IMR-90 (cell line): ENCODE results near the gene KCNJ1. TPM values are rescaled to one million over a fixed set of nuclear protein-coding genes. Genes with fewer than 3 reads are reported as not detected.

Experiments
- ATAC-seq: fragments of 200-7000 bp; cut with Tn5 transposase; 2 replicates; pipeline ENCODE4 v1.9.1; 2020; ENCODE audit warnings: low read depth, mild to moderate bottlenecking, moderate library complexity
- BruUV-seq: library from RNA; stranded (reverse); fragments of 400-500 nt; replicated peaks from 2 replicates; lab custom pipeline; 2021; lab: Mats Ljungman, UMichigan
- CTCF ChIA-PET: fragments of 300-600 bp; formaldehyde crosslinking; extraction: SDS; loops from one replicate; lab custom pipeline; 2021; ENCODE audit warnings: antibody characterized with exemption; lab: Yijun Ruan, JAX
- POLR2A ChIA-PET: fragments of 300-600 bp; sonication (Branson Sonifier 250); formaldehyde crosslinking; loops from one replicate; lab custom pipeline; 2022; ENCODE audit warnings: antibody characterized with exemption; ENCODE audit not compliant: unreplicated experiment; lab: Charles Lee
- DNase-seq: peaks from one replicate; pipeline ENCODE4 v3.0.0; 2013
- H2AFZ ChIP-seq: replicated peaks from 2 replicates; pipeline ENCODE3; 2013; ENCODE audit warnings: low read length, mild to moderate bottlenecking; ENCODE audit not compliant: poor library complexity
- H2AK5ac ChIP-seq: 2 replicates; pipeline ENCODE4 v1.6.1; 2013; ENCODE audit warnings: low read depth, low read length, inconsistent platforms
- H2AK9ac ChIP-seq: replicated peaks from 2 replicates; pipeline ENCODE3; 2013; ENCODE audit warnings: mild to moderate bottlenecking, low read depth, low read length, moderate library complexity; ENCODE audit not compliant: poor library complexity
- H2BK120ac ChIP-seq: 2 replicates; pipeline ENCODE4 v1.6.1; 2013; ENCODE audit warnings: low read depth, low read length, inconsistent platforms
- H2BK15ac ChIP-seq: 3 replicates; pipeline ENCODE4 v1.6.1; 2013; ENCODE audit warnings: low read depth, low read length, inconsistent platforms
- H2BK20ac ChIP-seq: 2 replicates; pipeline ENCODE4 v1.6.1; 2013; ENCODE audit warnings: low read depth, mild to moderate bottlenecking, inconsistent platforms, low read length, moderate library complexity
- H2BK5ac ChIP-seq: 2 replicates; pipeline ENCODE4 v1.6.1; 2013; ENCODE audit warnings: mild to moderate bottlenecking, low read depth, low read length, inconsistent platforms; ENCODE audit not compliant: poor library complexity, severe bottlenecking
- H3K14ac ChIP-seq: replicated peaks from 2 replicates; pipeline ENCODE4 v1.6.1; 2013; ENCODE audit warnings: low read depth, low read length, inconsistent platforms
- H3K18ac ChIP-seq: 2 replicates; pipeline ENCODE4 v1.6.1; 2013; ENCODE audit warnings: low read depth, low read length, control low read depth
- H3K23ac ChIP-seq: 2 replicates; pipeline ENCODE4 v1.6.1; 2013; ENCODE audit warnings: low read depth, low read length, inconsistent platforms
- H3K27ac ChIP-seq: 2 replicates; pipeline ENCODE4 v1.5.1; 2013; ENCODE audit warnings: mild to moderate bottlenecking, control low read depth, low read length; ENCODE audit not compliant: insufficient read depth
- H3K27me3 ChIP-seq: 2 replicates; pipeline ENCODE4 v1.6.1; 2013; ENCODE audit warnings: low read length; ENCODE audit not compliant: control insufficient read depth, insufficient read depth
- H3K36me3 ChIP-seq: 2 replicates; pipeline ENCODE4 v1.6.1; 2013; ENCODE audit warnings: low read length, mixed read lengths; ENCODE audit not compliant: control insufficient read depth, insufficient read depth
- H3K4ac ChIP-seq: 2 replicates; pipeline ENCODE4 v1.6.1; 2013; ENCODE audit warnings: low read depth, low read length, inconsistent platforms
- H3K4me1 ChIP-seq: 2 replicates; pipeline ENCODE4 v1.6.1; 2013; ENCODE audit warnings: low read length, mixed read lengths; ENCODE audit not compliant: control insufficient read depth, insufficient read depth
- H3K4me2 ChIP-seq: 2 replicates; pipeline ENCODE4 v1.6.1; 2013; ENCODE audit warnings: low read depth, mild to moderate bottlenecking, control low read depth, low read length, moderate library complexity
- H3K4me3 ChIP-seq: 2 replicates; pipeline ENCODE4 v1.5.1; 2013; ENCODE audit warnings: low read depth, mild to moderate bottlenecking, control low read depth, low read length, moderate library complexity; ENCODE audit not compliant: insufficient read depth
- H3K56ac ChIP-seq: 2 replicates; pipeline ENCODE4 v1.6.1; 2013; ENCODE audit warnings: low read length, inconsistent platforms; ENCODE audit not compliant: insufficient read depth; ENCODE audit errors: extremely low read depth
- H3K79me1 ChIP-seq, 2 experiments: 2 replicates each; pipeline ENCODE4 v1.6.1; 2013; ENCODE audit warnings: low read length in 2 of 2, inconsistent platforms in 1 of 2, low read depth in 1 of 2
- H3K9ac ChIP-seq: 2 replicates; pipeline ENCODE4 v1.6.1; 2013; ENCODE audit warnings: low read depth, low read length, control low read depth
- H3K9me1 ChIP-seq: 2 replicates; pipeline ENCODE4 v1.6.1; 2013; ENCODE audit warnings: low read length, inconsistent platforms; ENCODE audit not compliant: insufficient read depth
- H3K9me3 ChIP-seq: 2 replicates; pipeline ENCODE4 v1.6.1; 2013; ENCODE audit warnings: low read length; ENCODE audit not compliant: control insufficient read depth, insufficient read depth
- H4K20me1 ChIP-seq: 2 replicates; pipeline ENCODE4 v1.6.1; 2013; ENCODE audit warnings: low read length, inconsistent platforms; ENCODE audit not compliant: insufficient read depth
- H4K5ac ChIP-seq: 2 replicates; pipeline ENCODE4 v1.6.1; 2013; ENCODE audit warnings: mild to moderate bottlenecking, low read depth, low read length, control low read depth
- H4K8ac ChIP-seq, 2 experiments: 2 replicates each; pipeline ENCODE4 v1.6.1; 2013; ENCODE audit warnings: low read depth in 2 of 2, low read length in 2 of 2, control low read depth in 1 of 2, inconsistent platforms in 1 of 2
- H4K91ac ChIP-seq: 2 replicates; pipeline ENCODE4 v1.6.1; 2013; ENCODE audit warnings: low read depth, low read length, inconsistent platforms; ENCODE audit not compliant: insufficient read depth
- MAFK ChIP-seq: IDR thresholded peaks from 2 replicates; pipeline ENCODE4 v1.6.1; 2012; ENCODE audit warnings: low read depth, low read length, improper control_type of control experiment
- MAZ ChIP-seq: IDR thresholded peaks from 2 replicates; pipeline ENCODE4 v1.6.1; 2012; ENCODE audit warnings: low read depth, mild to moderate bottlenecking, low read length, improper control_type of control experiment, moderate library complexity, borderline replicate concordance
- WGBS, 2 experiments: methylation state at CpG; one replicate each; pipeline versions ENCODE4 v1.1.5 to v1.1.7; 2013; ENCODE audit warnings: missing lambda C conversion rate in 2 of 2; ENCODE audit not compliant: insufficient read length in 1 of 2; ENCODE audit errors: extremely low coverage in 2 of 2; 5-methylcytosine and 5-hydroxymethylcytosine counted together
- dilution Hi-C: fragments of 300-500 bp; cut with HindIII; formaldehyde crosslinking; loops from one replicate; pipeline ENCODE4 v1.14.3; 2018; ENCODE audit warnings: low sequenced_read_pairs; ENCODE audit not compliant: unreplicated experiment
- in situ Hi-C: fragments of 300-500 bp; cut with MboI; formaldehyde crosslinking; loops from 3 replicates; pipeline ENCODE4 v1.14.3; 2019; ENCODE audit warnings: low sequenced_read_pairs, inconsistent platforms, mixed read lengths
- intact Hi-C: fragments of 100-400 bp; cut with micrococcal nuclease; formaldehyde crosslinking; loops from 2 replicates; pipeline ENCODE4 v1.10.0; 2022
- polyA plus RNA-seq, 3 experiments: library from polyadenylated mRNA; depleted of rRNA; stranded (reverse); fragments of >200 nt; gene quantifications; 2 replicates each; pipeline ENCODE4 v1.2.3, GENCODE V29; 2012; ENCODE audit warnings: low replicate concordance in 1 of 3
- total RNA-seq: library from RNA; depleted of rRNA; stranded (reverse); fragments of >200 nt; gene quantifications from 2 replicates; pipeline ENCODE4 v1.2.3, GENCODE V29; 2012
- TF ChIP-seq, protein P1 (sequence below): fragments of 150-350 bp; IDR thresholded peaks from 2 replicates; pipeline ENCODE4 v1.6.1; 2017; ENCODE audit warnings: mild to moderate bottlenecking, antibody characterized with exemption, low read length, low read depth

KCNJ1 gene
- total and polyA plus RNA-seq, 2 of the 4 experiments (the other 2 are of a cell fraction) = not detected

DNA sequence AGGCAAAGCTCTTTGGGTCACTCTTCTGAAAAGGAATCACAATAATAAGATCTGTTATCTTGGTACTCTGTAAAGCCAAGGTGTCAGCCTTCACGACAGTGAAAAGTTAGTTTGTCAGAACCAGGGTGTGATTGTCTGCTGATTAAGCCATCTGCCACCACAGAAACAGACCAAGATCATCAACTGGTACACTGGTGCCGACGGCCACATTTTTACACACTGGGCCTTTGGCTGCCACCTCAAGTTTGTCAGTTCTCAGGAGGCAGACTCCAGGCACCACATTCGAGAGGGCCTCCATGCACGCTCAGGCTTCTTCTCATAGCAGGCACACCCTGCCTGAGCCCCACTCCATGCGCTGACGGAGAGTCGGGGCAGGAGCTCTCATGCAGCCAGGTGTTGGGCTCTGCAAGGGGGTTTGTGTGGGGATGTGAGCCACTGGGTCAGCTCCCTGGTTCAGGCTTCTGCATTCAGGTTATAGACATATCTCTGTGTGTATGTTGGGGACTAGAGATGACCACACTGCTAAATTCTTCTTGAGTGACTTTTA lies 66.2 kb downstream of the KCNJ1 start:
- no peak overlapping the region for H3K4me3 ChIP-seq
- H3K9me1 ChIP-seq = peaks cover 9% of the 10 kb centered on the region
- 100% methylated on average over 3 of the region's 8 CpGs; no CpG with 5 or more reads in 1 of the 2 experiments for WGBS, 2 experiments
- peaks cover 2% of the 10 kb centered on the region; the same call in 1 of the 2 replicates for H3K36me3 ChIP-seq
- no peak overlapping the region for H4K91ac ChIP-seq
- H2BK120ac ChIP-seq = no peak overlapping the region
- H3K79me1 ChIP-seq = peaks cover 0 to 5% of the 10 kb centered on the region in 2 experiments; a peak in 1 of 4 replicates
- no peak overlapping the region for H4K5ac ChIP-seq
- ChIA-PET POLR2A (no interaction called here), CTCF (no interaction called here)
- no peaks in the 10 kb centered on the region for H3K9me3 ChIP-seq
- no peak overlapping the region for H3K4ac ChIP-seq
- H3K23ac ChIP-seq = no peak overlapping the region
- no TSS peak for BruUV-seq
- ATAC-seq = no peak
- dilution Hi-C loops = no loop called here
- no peak overlapping the region for H3K9ac ChIP-seq
- no peaks in the 10 kb centered on the region for H3K27me3 ChIP-seq
- no peak overlapping the region for H3K27ac ChIP-seq
- H2AK5ac ChIP-seq = no peak overlapping the region
- no peak overlapping the region for H2AK9ac ChIP-seq
- H3K56ac ChIP-seq = no peak overlapping the region
- H3K18ac ChIP-seq = no peak overlapping the region
- no peak overlapping the region for H3K4me2 ChIP-seq
- no peak overlapping the region for H2BK15ac ChIP-seq
- TF ChIP-seq MAFK (no peak), MAZ (no peak)
- TF ChIP-seq, protein P1, sequence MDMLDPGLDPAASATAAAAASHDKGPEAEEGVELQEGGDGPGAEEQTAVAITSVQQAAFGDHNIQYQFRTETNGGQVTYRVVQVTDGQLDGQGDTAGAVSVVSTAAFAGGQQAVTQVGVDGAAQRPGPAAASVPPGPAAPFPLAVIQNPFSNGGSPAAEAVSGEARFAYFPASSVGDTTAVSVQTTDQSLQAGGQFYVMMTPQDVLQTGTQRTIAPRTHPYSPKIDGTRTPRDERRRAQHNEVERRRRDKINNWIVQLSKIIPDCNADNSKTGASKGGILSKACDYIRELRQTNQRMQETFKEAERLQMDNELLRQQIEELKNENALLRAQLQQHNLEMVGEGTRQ = no peak
- H3K4me1 ChIP-seq = peaks cover 10% of the 10 kb centered on the region
- H2BK5ac ChIP-seq = no peak overlapping the region
- no peak overlapping the region for H2AFZ ChIP-seq
- in situ Hi-C loops = no loop called here
- intact Hi-C loops = no loop called here
- no peak for DNase-seq
- H3K14ac ChIP-seq = no peak overlapping the region
- no peak overlapping the region for H2BK20ac ChIP-seq
- H4K8ac ChIP-seq = no peak overlapping the region
- H4K20me1 ChIP-seq = no peaks in the 10 kb centered on the region
